ENCODE data around the gene HIBCH.
"Not testable (repeated sequence)": the region's sequence is repeated elsewhere in the genome, so short reads cannot be mapped to it uniquely, and the experiment has no call there.

HIBCH gene

DNA sequence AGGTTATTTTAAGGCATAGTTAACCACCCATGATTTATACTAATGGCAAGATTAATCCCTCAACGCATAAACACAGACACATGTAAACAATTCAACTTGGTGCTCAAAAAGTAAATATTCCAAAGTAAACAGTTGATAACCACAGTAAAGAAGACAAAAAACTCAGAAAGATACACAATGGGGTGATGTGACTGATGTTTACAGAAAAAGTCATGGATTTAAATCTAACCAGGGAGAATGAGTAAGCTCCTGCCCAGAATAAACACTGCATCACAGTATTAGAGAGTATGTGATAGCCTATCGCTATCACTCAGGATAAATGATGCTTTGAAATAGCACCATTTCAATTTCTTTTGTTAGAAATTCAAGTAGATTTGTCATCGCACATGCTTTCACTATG lies 49.3 kb downstream of the HIBCH start:
- TF ChIP-seq, protein P1, sequence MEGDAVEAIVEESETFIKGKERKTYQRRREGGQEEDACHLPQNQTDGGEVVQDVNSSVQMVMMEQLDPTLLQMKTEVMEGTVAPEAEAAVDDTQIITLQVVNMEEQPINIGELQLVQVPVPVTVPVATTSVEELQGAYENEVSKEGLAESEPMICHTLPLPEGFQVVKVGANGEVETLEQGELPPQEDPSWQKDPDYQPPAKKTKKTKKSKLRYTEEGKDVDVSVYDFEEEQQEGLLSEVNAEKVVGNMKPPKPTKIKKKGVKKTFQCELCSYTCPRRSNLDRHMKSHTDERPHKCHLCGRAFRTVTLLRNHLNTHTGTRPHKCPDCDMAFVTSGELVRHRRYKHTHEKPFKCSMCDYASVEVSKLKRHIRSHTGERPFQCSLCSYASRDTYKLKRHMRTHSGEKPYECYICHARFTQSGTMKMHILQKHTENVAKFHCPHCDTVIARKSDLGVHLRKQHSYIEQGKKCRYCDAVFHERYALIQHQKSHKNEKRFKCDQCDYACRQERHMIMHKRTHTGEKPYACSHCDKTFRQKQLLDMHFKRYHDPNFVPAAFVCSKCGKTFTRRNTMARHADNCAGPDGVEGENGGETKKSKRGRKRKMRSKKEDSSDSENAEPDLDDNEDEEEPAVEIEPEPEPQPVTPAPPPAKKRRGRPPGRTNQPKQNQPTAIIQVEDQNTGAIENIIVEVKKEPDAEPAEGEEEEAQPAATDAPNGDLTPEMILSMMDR (IDR thresholded peaks at IDR 0.05; ENCODE audit: borderline replicate concordance, control extremely low read depth, extremely low read depth, insufficient read depth, missing control alignments), result no peak
- no peak for DNase-seq (ENCODE audit: low spot score)
- in situ Hi-C loops (cut with MboI; ENCODE audit: low sequenced_read_pairs, unreplicated experiment), result no loop called here

DNA sequence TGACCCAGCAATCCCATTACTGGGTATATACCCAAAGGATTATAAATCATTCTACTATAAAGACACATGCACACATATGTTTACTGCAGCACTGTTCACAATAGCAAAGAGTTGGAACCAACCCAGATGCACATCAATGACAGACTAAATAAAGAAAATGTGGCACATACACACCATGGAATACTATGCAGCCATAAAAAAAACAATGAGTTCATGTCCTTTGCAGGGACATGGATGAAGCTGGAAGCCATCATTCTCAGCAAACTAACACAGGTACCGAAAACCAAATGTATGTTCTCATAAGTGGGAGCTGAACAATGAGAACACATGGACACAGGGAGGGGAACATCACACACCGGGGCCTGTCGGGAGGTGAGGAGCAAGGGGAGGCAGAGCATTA lies 49.9 kb downstream of the HIBCH start:
- DNase-seq (ENCODE audit: low spot score); in situ Hi-C loops (cut with MboI; ENCODE audit: low sequenced_read_pairs, unreplicated experiment): not testable (repeated sequence)

DNA sequence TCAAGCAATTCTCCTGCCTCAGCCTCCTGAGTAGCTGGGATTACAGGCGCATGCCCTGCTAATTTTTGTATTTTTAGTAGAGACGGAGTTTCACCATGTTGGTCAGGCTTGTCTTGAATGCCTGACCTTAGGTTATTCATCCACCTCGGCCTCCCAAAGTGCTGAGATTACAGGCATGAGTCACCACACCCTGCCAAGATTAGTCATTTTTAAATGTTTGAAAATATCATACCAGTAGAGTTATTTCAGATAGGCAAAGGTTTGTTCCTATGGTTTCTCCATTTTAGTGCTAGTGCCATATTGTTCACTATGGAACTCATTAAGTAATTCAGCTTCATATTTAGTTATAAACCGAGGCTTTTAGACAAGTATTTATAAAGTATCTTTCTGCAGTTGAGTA lies 52.3 kb downstream of the HIBCH start:
- TF ChIP-seq, protein P1 (IDR thresholded peaks at IDR 0.05; ENCODE audit: borderline replicate concordance, control extremely low read depth, extremely low read depth, insufficient read depth, missing control alignments), result no peak
- in situ Hi-C loops (cut with MboI; ENCODE audit: low sequenced_read_pairs, unreplicated experiment), result no loop called here
- no peak for DNase-seq (ENCODE audit: low spot score)

DNA sequence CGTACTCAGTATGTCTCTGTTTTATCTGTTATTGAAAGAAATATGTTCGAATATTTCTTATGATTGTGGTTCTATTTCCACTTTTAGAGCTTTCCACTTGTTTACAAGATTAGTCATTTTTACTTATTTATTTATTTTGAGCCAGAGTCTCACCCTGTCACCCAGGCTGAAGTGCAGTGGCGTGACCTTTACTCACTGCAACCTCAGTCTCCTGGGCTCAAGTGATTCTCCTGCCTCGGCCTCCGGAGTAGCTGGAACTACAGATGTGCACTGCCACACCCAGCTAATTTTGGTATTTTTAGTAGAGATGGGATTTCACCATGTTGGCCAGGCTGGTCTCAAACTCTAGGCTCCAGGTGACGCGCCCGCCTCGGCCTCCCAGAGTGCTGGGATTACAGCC lies 53.3 kb downstream of the HIBCH start:
- TF ChIP-seq, protein P1 (IDR thresholded peaks at IDR 0.05; ENCODE audit: borderline replicate concordance, control extremely low read depth, extremely low read depth, insufficient read depth, missing control alignments), result no peak
- no peak for DNase-seq (ENCODE audit: low spot score)
- in situ Hi-C loops (cut with MboI; ENCODE audit: low sequenced_read_pairs, unreplicated experiment), result no loop called here

DNA sequence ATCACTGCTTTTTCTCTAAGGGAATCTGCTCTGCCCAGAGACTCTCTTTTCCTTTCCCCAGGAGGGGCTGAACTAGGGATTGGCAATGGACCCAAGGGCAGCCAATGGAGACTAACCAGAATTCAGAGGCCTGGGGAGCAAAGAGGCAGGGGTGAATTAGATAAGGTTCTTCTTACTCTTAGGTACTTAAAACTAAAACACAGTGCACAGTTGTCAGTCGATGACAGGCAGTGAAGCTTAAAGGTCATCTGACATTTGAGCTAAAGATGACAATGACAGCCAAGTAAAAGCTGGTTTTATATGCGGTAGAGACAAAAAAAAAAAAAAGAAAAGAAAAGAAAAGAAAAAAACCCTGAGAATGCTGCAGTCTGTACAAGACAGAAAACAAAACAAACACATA lies 57.8 kb downstream of the HIBCH start:
- TF ChIP-seq, protein P1 (IDR thresholded peaks at IDR 0.05; ENCODE audit: borderline replicate concordance, control extremely low read depth, extremely low read depth, insufficient read depth, missing control alignments), result no peak
- in situ Hi-C loops (cut with MboI; ENCODE audit: low sequenced_read_pairs, unreplicated experiment), result no loop called here
- DNase-seq (ENCODE audit: low spot score), result no peak

DNA sequence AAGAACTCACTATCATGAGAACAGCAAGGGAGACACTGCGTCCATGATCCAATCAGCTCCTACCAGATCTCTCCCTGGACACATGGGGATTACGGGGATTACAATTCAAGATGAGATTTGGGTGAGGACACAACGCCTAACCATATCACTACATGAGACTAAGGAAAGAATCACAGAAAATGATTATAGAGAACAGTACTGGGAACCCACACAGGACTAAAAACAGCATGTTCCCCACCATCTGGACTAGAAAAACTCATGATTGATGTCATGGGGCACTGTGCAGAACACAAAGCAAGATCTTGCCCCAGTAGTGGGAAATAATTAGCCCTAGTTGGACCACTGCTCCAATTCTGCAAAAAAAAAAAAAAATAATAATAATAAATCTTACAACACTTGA lies 63.5 kb downstream of the HIBCH start:
- in situ Hi-C loops (cut with MboI; ENCODE audit: low sequenced_read_pairs, unreplicated experiment), result no loop called here
- TF ChIP-seq, protein P1 (IDR thresholded peaks at IDR 0.05; ENCODE audit: borderline replicate concordance, control extremely low read depth, extremely low read depth, insufficient read depth, missing control alignments), result no peak
- no peak for DNase-seq (ENCODE audit: low spot score)

DNA sequence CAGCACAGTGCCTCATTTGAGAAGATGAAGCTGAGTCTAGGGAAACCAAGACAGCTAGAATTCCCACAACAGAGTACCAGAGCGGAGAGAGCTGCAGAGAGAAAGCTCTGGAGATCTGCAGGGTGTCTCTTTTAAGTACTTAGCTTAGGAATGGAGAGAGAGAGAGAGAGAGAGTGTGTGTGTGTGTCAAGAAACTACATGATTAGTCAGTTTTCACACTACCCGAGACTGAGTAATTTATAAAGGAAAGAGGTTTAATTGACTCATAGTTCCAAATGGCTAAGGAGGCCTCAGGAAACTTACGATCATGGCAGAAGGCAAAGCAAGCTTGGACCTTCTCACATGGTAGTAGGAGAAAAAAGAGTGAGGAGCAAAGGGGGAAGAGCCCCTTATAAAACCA lies 64.0 kb downstream of the HIBCH start:
- TF ChIP-seq, protein P1 (IDR thresholded peaks at IDR 0.05; ENCODE audit: borderline replicate concordance, control extremely low read depth, extremely low read depth, insufficient read depth, missing control alignments), result no peak
- in situ Hi-C loops (cut with MboI; ENCODE audit: low sequenced_read_pairs, unreplicated experiment), result no loop called here
- DNase-seq (ENCODE audit: low spot score), result no peak

Data from GM13976 (cell line).